H1 (cell line): ENCODE results near the gene ERLEC1. TPM values are rescaled to one million over a fixed set of nuclear protein-coding genes. Genes with fewer than 3 reads are reported as not detected.

ENCODE experiments used
- microRNA-seq, 2 experiments: library from miRNA; unstranded; fragments of <30 nt; microRNA quantifications; one replicate each; pipeline versions ENCODE4 to v1.2.0, GENCODE V29; 2016 to 2020; ENCODE audit warnings: borderline microRNAs expressed in 2 of 2, borderline number of aligned reads in 2 of 2, borderline replicate concordance in 1 of 2
- polyA plus RNA-seq, 7 experiments: library from polyadenylated mRNA; depleted of rRNA in 3 of 7; stranded (reverse) in 5 of 7; unstranded in 2 of 7; fragments of >200 nt in 5 of 7; fragments of 200-250 nt in 2 of 7; gene quantifications; 1 replicate in 5 of 7; 2 replicates in 1 of 7; 4 replicates in 1 of 7; pipeline versions ENCODE4 v1.2.1 to v1.2.3, GENCODE V29; 2011 to 2013; ENCODE audit warnings: missing spikeins in 2 of 7, mixed read lengths in 2 of 7
- small RNA-seq: library from polyadenylated mRNA; stranded (forward); fragments of <200 nt; extraction: miRNeasy Mini kit (QIAGEN cat#:217004); gene quantifications from one replicate; pipeline ENCODE3, GENCODE V24; 2013; ENCODE audit not compliant: insufficient read depth
- total RNA-seq: library from RNA; stranded (reverse); fragmentation: NEBNext Ultra II Directional; extraction: Animal tissue kit (Norgen Biotek cat#: 25700); gene quantifications from 2 replicates; pipeline ENCODE4 v1.2.1, GENCODE V29; 2021

Gene ERLEC1
- total and polyA plus RNA-seq, 2 of the 8 experiments (the other 6 are each of a cell fraction or from before 2014, with no cell fraction given) = 12.9 to 26.7 TPM

Small RNA genes lying within 50 kb of the gene (microRNA-seq; reads per million reads assigned to microRNA genes)
- gene MIR3682 = 0.41 to 0.46 reads per million in 2 experiments

Small RNA genes lying within 50 kb of the gene (small RNA-seq; reads per million reads assigned to genes)
- gene MIR3682 = not detected

Other genes with a start within 250 kb of the ERLEC1 start
- 11.2 and 11.7 TPM in 2 replicates for gene CHAC2, start 19.2 kb upstream of the ERLEC1 start, total RNA-seq
- 3.6 and 5.4 TPM in 2 replicates for gene CHAC2, start 19.2 kb upstream of the ERLEC1 start, polyA plus RNA-seq (2011; rRNA removed)
- 25.4 and 29.8 TPM in 2 replicates for gene ASB3, start 91 bp upstream of the ERLEC1 start, total RNA-seq
- gene ASB3, start 91 bp upstream of the ERLEC1 start, polyA plus RNA-seq (2011; rRNA removed) = 14.5 and 22.6 TPM in 2 replicates
- 3.5 and 4.1 TPM in 2 replicates for gene GPR75, start 72.9 kb downstream of the ERLEC1 start, total RNA-seq
- gene GPR75, start 72.9 kb downstream of the ERLEC1 start, polyA plus RNA-seq (2011; rRNA removed) = 3.5 and 4.3 TPM in 2 replicates
- gene PSME4, start 183.9 kb downstream of the ERLEC1 start, total RNA-seq = 104 and 116 TPM in 2 replicates
- gene PSME4, start 183.9 kb downstream of the ERLEC1 start, polyA plus RNA-seq (2011; rRNA removed) = 21.5 and 42.2 TPM in 2 replicates